ENCODE data around the gene POC1B. TPM values are rescaled to one million over a fixed set of nuclear protein-coding genes. Genes with fewer than 3 reads are reported as not detected.
A peak's percentile ranks its signal among the peaks of the same experiment; 100 is the strongest.

Gene POC1B
- total RNA-seq, 4 donors from 2014 or later = 19.6 to 22.4 (median 20.0) TPM

DNA sequence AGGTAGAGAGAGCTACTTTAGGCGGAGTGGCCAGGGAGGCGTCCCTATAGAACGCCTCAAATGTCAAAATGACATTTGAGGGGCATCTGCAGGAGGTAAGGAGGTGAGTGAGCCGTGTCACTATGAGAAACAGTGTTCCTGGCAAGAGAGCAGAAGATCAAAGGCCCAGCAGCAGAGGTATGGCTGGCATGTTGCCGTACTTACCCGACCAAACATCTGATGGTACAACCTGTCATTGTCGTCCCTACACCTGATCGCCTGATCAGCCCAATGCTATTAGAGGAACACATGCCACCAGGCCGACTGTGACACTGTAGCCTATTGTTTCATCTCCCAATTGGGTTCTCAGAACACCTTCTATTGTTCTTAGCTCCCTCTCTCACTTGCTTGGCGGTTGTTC lies 33.9 kb upstream of the POC1B start:
- H3K36me3 ChIP-seq = no peaks in the 10 kb centered on the region
- WGBS = 94% methylated on average over 10 of the region's 10 CpGs
- no peak overlapping the region for H3K4me3 ChIP-seq
- intact Hi-C loops (cut with DNase I) = no loop called here
- no peak for DNase-seq (ENCODE audit: extremely low spot score)
- H3K27ac ChIP-seq (replicated peaks in 1 of 4) = no peak overlapping the region
- TF ChIP-seq EP300 (IDR thresholded peaks at IDR 0.05) (no peak), CTCF (IDR thresholded peaks at IDR 0.05) (no peak), POLR2AphosphoS5 (IDR thresholded peaks at IDR 0.05) (no peak), POLR2A (IDR thresholded peaks at IDR 0.05; ENCODE audit: low read depth) (no peak)
- H3K27me3 ChIP-seq = no peaks in the 10 kb centered on the region
- no peaks in the 10 kb centered on the region for H3K4me1 ChIP-seq
- H3K9me3 ChIP-seq = no peaks in the 10 kb centered on the region

DNA sequence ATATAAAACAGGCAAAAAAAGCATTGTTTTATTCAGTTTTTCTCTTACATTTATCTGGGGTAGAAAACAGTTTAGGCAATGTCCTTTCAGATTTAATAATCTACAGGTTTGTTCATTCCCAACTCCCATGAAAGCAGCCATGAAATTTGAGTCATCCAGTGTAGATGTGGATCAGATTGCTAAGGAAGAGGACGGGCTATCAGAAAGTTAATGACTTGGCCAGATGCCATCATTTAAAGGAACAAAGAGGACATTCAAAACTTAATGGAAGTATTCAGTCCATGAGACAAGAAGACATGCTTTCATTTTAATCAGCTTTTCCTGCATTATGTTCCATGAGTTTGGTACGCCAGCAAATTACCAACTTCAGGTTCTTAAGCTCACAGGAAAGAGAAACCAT lies 31.1 kb upstream of the POC1B start:
- no peak overlapping the region for H3K27ac ChIP-seq (replicated peaks in 1 of 4)
- no peak for DNase-seq (ENCODE audit: extremely low spot score)
- no peaks in the 10 kb centered on the region for H3K4me1 ChIP-seq
- no peaks in the 10 kb centered on the region for H3K27me3 ChIP-seq
- TF ChIP-seq POLR2A (IDR thresholded peaks at IDR 0.05; ENCODE audit: low read depth) (no peak), CTCF (IDR thresholded peaks at IDR 0.05) (no peak), POLR2AphosphoS5 (IDR thresholded peaks at IDR 0.05) (no peak), EP300 (IDR thresholded peaks at IDR 0.05) (no peak)
- intact Hi-C loops (cut with DNase I) = no loop called here
- 76% methylated on average over 2 of the region's 2 CpGs for WGBS
- H3K9me3 ChIP-seq = no peaks in the 10 kb centered on the region
- no peaks in the 10 kb centered on the region for H3K36me3 ChIP-seq
- H3K4me3 ChIP-seq = no peak overlapping the region

DNA sequence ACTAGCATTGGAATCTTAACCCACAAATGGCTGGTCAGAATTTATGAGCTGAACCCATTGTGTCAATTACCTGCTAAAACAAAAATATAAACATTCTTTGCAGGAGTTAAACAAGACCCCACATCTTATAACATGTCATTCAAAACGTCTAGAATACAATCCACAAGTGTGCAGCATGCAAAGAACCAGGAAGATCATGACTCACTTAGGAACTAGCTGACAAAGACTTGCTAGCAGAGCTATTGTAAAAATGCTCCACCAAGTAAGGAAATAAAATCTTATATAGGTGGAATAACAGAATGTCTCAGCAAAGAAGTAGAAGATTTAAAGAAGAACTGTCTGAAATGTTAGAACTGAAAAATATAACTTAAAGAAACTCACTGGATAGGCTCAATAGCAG lies 26.5 kb upstream of the POC1B start:
- WGBS = 41% methylated on average over 1 of the region's 1 CpG
- Histone ChIP-seq H3K27ac (replicated peaks in 1 of 4) (no peak overlapping the region), H3K4me1 (no peaks in the 10 kb centered on the region), H3K4me3 (no peak overlapping the region), H3K9me3 (no peaks in the 10 kb centered on the region), H3K36me3 (no peaks in the 10 kb centered on the region), H3K27me3 (no peaks in the 10 kb centered on the region)
- TF ChIP-seq POLR2AphosphoS5 (IDR thresholded peaks at IDR 0.05) = no peak
- TF ChIP-seq CTCF (IDR thresholded peaks at IDR 0.05) = no peak
- TF ChIP-seq POLR2A (IDR thresholded peaks at IDR 0.05; ENCODE audit: low read depth) = no peak
- no peak for TF ChIP-seq EP300 (IDR thresholded peaks at IDR 0.05)
- intact Hi-C loops (cut with DNase I) = no loop called here
- DNase-seq (ENCODE audit: extremely low spot score) = no peak

DNA sequence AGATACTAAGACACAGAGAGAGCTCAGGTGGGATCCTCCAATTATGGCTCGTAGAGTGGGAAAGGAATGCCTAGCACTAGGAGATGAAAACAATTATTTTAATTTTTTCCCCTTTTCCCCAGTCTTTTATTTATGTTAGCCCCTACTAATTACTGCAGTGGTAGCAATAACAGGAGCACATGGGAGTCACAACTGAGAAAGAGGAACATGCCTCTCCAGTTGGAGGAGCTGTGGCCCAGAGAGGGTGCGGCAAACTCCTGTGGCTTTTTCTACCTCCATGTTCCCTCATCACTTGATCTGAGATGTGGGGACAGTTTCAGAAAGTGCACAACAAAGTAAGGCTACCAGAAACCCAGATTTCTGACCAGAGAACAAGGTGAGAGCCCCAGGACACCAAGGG lies 25.9 kb upstream of the POC1B start:
- 96% methylated on average over 2 of the region's 2 CpGs for WGBS
- Histone ChIP-seq H3K36me3 (no peaks in the 10 kb centered on the region), H3K4me3 (no peak overlapping the region), H3K27me3 (no peaks in the 10 kb centered on the region), H3K9me3 (no peaks in the 10 kb centered on the region), H3K4me1 (no peaks in the 10 kb centered on the region), H3K27ac (replicated peaks in 1 of 4) (no peak overlapping the region)
- no peak for TF ChIP-seq POLR2A (IDR thresholded peaks at IDR 0.05; ENCODE audit: low read depth)
- intact Hi-C loops (cut with DNase I) = no loop called here
- peak; percentile 62 for DNase-seq (ENCODE audit: extremely low spot score)

GRCh38 chr12:89547101-89547500 lies 21.3 kb upstream of the POC1B start:
- TF ChIP-seq POLR2AphosphoS5 (IDR thresholded peaks at IDR 0.05) = no peak
- no peak for TF ChIP-seq CTCF (IDR thresholded peaks at IDR 0.05)
- TF ChIP-seq POLR2A (IDR thresholded peaks at IDR 0.05; ENCODE audit: low read depth) = no peak
- Histone ChIP-seq H3K27me3 (no peaks in the 10 kb centered on the region), H3K4me3 (no peak overlapping the region), H3K27ac (replicated peaks in 1 of 4) (no peak overlapping the region), H3K9me3 (no peaks in the 10 kb centered on the region), H3K36me3 (no peaks in the 10 kb centered on the region), H3K4me1 (peaks cover 12 to 22% (median 18%) of the 10 kb centered on the region in 4 donors)
- intact Hi-C loops (cut with DNase I) = loop anchor here (10.0 kb wide), 1 partner anchor 1308 kb away; no protein-coding TSS in a partner anchor
- DNase-seq (ENCODE audit: extremely low spot score) = peak; percentile 39
- WGBS = 72% methylated on average over 4 of the region's 4 CpGs

Measured in esophagus muscularis mucosa (tissue), 4 donors.